GM19468 (cell line): ENCODE results near the gene SIRT6.
A peak's percentile ranks its signal among the peaks of the same experiment; 100 is the strongest.
"Not testable (repeated sequence)": the region's sequence is repeated elsewhere in the genome, so short reads cannot be mapped to it uniquely, and the experiment has no call there.

Experiments
- ATAC-seq: cut with Tn5 transposase; IDR thresholded peaks from one replicate; pipeline ENCODE4 v1.9.1; 2021; ENCODE audit warnings: mild to moderate bottlenecking, moderate library complexity, moderate number of reproducible peaks; ENCODE audit not compliant: unreplicated experiment; ENCODE audit errors: extremely low read depth

The SIRT6 gene

DNA sequence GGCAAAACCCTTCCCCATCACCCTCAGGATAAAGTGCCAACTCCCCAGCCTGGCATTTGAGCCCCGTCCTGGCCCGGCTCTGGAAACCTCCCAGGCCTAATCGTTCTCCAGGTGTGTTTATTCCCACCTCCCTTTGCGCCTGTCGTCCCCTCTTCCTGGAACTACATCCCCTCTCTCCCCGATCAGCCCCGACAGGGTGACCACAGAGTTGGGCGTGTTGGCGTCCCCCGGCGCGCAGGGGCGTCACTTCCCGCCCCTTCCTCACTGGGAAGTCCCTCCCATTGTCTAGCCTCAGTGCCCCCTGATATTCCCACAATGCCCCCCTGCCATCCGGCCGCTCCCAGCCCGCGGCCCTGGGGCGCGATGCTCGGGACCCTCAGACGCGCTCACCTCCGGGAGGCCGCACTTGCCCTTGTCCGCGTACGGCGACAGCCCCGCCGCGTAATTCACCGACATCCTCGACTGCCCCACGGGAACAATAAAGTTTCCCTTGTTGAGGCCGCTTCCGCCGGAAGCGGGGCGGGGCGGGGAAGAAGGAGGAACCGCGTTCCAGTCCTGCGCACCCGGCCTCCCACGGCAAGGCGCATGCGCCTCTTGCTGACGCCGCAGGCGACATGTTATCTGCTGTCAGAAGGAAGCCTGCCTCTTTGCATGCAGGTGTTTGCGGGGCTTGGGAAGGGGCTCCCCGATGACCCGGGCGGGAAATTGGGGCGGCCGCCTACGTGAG is at the start of gene SIRT6, which contains the start of gene ANKRD24:
Gene SIRT6 (minus strand): TSS at position 480 of the 727 bp plus-strand sequence. CDS start 24 bp downstream, at position 456.
Gene ANKRD24 (plus strand): TSS at position 606 of the 727 bp plus-strand sequence. CDS start 3,737 bp downstream, outside the sequence.
- peak; percentile 43 for ATAC-seq

DNA sequence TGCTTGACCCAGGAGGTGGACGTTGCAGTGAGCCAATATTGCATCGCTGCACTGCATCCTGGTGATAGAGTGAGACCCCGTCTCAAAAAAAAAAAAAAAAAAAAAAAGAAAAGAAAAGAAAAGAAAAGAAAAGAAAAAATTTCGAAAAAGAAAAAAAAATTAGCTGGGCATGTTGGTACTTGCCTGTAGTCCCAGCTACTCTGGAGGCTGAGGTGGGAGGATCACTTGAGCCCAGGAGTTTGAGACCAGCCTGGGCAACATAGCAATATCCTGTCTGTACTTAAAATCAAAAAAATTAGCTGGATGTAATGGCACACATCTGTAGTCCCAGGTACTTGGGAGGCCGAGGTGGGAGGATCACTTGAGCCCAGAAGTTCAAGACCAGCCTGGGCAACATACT is 49.8 kb upstream of the SIRT6 start:
- not testable (repeated sequence) for ATAC-seq

DNA sequence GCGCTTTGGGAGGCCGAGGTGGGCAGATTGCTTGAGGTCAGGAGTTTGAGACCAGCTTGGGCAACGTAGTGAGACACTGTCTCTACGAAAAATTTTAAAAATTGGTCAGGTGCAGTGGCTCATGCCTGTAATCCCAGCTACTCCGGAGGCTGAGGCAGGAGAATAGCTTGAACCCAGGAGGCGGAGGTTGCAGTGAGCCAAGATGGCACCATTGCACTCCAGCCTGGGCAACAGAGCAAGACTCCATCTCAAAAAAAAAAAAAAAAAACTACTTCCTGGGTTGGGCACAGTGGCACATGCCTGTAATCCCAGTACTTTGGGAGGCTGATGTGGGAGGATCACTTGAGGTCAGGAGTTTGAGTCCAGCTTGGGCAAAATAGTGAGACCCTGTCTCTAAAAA is 49.2 kb upstream of the SIRT6 start:
- not testable (repeated sequence) for ATAC-seq

DNA sequence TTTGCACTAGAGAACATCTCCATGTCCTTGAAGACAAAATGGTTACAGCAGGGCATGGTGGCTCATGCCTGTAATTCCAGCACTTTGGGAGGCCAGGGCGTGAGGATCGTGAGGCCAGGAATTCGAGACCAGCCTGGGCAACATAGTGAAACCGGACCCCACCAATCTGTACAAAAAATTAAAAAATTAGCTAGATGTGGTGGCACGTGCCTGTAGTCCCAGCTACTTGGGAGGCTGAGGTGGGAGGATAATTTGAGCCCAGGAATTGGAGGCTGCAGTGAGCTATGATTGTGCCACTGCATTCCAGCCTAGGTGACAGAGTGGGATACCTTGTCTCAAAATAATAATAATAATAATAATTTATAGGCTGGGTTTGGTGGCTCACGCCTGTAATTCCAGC is 47.9 kb upstream of the SIRT6 start:
- ATAC-seq, result not testable (repeated sequence)

DNA sequence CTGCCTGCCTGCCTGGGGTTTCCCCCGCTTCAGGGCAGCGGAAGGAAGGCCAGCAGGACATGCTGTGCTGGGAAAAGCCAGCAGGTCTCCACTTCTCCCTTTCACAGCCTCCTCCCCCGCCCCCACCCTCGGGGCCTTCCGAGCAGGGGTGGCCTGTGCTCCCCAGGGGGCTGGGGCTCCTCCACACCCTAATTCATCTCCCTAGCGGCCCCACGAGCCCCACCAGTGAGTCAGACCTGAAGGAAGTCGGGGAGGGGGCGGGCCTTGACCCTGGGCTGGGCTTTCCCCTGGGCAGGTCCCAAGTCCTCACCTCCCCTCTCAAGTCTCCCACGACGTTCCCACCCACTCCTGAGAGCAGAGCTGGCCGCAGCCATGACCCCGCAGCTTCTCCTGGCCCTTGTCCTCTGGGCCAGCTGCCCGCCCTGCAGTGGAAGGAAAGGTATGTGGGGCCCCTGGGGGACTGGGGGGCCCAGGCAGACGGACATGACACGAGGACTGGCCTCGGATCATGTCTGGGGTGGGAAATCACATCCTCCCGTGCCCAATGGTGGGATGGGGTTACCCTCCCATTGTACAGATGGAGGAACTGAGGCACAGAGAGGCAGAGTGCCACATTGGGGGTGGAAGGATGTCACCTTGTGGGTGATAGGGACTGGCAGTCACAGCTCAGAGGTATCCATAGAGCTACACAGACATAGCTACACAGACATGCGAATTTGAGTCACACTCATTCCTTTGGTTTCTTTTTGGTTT is 47.0 kb upstream of the SIRT6 start, which contains the start of gene EBI3:
Gene EBI3 (plus strand): TSS at position 345 of the 753 bp plus-strand sequence. CDS start 28 bp downstream, at position 373.
- ATAC-seq, result no peak

DNA sequence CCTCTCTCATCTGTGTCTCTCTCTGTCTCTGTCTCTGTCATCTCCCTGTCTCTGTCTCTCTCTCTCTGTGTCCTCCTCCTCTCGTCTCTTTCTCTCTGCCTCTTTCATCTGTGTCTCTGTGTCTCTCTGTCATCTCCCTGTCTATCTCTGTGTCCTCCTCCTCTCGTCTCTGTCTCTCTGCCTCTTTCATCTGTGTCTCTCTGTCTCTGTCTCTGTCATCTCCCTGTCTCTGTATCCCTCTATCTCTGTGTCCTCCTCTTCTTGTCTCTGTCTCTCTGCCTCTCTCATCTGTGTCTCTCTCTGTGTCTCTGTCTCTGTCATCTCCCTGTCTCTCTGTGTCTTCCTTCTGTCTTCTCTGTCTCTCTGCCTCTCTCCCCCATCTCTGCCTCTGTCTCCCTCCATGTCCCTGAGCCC is 46.4 kb upstream of the SIRT6 start:
- ATAC-seq, result no peak

DNA sequence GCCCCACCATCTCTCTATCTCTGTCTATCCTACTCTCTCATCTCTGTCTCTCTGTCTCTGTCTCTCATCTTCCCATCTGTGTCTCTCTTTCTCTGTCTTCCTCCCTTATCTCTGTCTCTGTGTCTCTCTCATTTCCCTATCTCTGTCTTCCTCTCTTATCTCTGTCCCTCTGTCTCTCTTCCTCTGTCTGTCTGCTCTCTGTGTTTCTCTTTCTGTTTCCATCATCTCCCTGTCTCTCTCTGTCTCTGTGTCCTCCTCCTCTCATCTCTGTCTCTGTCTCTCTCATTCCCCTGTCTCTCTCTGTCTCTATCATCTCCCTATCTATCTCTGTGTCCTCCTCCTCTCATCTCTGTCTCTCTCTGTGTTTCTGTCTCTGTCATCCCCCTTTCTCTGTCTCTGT is 45.4 kb upstream of the SIRT6 start:
- no peak for ATAC-seq

DNA sequence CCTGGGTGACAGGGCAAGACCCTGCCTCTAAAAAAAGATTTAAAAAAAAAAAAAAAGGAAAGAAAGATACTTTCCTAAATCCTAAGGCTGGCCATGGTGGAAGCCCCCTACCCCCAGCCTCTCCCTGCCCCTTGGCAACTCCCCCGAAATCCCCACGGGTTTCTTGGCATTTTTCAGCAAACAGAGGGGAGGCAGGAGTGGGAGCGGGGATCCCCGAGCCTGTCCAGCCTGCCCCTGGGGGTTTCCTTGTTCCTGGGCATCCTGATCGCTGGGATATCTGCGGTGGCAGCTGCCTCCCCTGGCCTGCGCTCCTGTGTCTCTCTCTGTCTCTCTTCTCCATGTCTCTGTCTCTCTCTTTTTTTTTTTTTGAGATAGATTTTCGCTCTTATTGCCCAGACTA is 43.5 kb upstream of the SIRT6 start:
- no peak for ATAC-seq

DNA sequence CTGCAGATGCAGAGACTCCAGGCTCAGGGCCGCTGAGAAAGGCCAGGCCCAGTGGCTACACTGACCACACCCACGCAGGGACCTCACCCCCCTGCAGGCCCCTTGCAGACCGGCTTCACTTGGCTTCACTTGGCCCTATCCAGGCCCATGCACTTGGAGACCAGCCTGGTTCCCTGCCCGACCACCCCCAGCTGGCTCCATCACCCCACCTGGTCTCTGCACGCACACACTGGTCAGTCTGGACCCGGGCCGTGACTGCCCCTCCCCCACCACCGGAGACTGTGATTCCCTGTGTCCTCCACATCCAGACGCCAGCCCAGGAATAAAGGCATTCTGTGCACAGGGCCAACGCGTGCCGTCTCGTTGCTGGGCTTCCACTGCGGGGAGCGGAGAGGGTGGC is 42.1 kb upstream of the SIRT6 start:
- ATAC-seq, result no peak

DNA sequence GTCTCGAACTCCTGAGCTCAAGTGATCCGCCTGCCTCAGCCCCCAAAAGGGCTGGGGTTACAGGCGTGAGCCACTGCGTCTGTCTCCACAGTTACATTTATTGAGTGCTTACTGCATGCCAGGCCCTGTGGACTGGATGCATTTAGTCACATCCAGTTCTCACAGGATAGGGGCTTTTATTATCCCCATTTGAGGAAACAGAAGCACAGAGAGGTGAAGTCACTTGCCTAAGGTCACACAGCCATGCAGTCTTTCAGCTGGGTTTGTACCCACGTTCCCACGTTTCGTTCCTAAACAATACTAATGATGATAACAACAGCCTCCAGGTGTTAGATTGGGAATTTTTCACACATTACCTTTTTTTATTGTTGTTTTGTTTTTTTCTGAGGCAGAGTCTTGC is 37.8 kb upstream of the SIRT6 start:
- ATAC-seq, result no peak

DNA sequence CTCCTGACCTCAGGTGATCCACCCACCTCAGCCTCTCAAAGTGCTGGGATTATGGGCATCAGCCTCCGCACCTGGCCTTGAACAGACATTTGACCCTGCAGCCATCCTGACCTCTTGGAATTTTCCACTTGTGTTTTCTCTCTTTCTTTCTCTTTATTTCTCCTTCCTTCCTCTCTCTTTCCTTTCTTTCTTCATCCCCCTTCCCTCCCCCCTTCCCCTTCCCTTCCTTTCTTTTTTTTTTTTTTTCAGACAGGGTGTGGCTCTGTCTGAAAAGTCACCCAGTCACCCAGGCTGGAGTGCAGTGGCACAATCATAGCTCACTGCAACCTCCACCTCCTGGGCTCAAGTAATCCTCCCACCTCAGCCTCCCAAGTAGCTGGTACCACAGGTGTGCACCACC is 36.2 kb upstream of the SIRT6 start:
- not testable (repeated sequence) for ATAC-seq

DNA sequence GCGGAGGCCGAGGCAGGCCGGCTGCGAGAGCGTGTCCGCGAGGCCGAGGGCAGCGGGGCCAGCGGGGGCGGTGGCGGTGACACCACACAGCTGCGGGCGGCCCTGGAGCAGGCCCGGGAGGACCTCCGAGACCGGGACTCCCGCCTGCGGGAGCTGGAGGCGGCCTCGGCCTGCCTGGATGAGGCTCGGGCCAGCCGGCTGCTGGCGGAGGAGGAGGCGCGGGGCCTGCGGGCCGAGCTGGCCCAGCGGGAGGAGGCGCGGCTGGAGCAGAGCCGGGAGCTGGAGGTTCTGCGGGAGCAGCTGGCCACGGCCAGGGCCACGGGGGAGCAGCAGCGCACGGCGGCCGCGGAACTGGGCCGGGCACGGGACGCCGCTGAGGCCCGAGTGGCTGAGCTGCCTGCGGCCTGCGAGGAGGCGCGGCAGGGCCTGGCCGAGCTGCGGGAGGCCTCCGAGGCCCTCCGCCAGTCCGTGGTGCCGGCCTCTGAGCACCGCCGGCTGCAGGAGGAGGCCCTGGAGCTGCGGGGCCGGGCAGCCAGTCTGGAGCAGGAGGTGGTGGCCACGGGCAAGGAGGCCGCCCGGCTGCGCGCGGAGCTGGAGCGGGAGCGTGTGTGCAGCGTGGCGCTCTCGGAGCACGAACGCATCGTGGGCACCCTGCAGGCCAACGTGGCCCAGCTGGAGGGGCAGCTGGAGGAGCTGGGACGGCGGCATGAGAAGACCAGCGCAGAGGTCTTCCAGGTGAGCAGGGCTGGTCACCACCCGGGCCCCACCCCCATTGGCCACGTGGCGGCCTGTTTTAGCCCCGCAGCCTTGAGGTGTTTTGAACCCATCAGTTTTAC is 35.3 kb upstream of the SIRT6 start:
- ATAC-seq, result no peak

DNA sequence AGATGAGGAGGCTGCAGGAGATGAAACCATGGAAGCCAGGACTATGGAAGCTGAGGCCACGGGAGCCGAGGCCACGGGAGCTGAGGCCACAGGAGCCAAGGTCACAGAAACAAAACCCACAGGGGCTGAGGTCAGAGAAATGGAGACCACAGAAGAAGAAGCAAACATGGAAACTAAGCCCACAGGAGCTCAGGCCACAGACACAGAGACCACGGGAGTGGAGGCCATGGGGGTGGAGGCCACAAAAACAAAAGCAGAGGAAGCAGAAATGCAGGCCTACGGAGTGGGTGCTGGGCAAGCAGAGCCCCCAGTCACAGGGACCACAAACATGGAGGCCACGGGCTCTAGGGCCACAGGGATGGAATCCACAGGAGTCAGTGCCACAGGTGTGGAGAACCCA is 34.5 kb upstream of the SIRT6 start:
- no peak for ATAC-seq

DNA sequence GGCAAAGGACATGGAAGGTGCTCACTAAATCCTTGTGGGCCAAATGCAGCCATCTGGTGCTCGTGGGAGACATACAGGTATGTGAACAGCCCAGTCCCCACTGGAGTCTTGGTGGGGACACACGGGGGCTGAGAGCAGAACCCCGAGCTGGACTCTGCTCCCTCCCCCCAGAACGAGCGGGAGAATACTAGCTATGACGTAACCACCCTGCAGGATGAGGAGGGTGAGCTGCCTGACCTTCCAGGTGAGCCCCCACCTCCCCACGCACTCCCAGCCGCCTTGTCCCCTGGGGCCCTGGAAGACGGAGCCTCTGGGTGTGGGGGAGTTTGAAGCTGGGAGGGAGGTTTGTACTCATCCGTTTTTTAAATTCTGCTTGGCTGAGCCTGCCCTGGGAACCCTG is 33.4 kb upstream of the SIRT6 start:
- ATAC-seq, result no peak

DNA sequence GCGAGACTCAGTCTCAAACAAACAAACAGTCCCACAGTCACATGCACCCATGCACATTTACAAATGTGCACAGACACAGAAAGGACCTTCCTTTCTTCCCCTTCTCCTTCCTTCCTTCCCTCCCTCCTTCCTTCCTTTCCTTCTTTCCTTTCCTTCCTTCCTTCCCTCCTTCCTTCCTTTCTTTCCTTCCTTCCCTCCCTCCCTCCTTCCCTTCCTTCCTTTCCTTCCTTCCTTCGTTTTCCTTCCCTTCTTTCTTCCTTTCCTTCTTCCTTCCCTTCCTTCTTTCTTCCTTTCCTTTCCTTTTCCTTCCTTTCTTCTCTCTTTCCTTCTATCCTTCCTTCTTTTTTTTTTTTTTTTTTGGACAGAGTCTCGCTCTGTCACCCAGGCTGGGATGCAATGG is 30.8 kb upstream of the SIRT6 start:
- ATAC-seq, result no peak

DNA sequence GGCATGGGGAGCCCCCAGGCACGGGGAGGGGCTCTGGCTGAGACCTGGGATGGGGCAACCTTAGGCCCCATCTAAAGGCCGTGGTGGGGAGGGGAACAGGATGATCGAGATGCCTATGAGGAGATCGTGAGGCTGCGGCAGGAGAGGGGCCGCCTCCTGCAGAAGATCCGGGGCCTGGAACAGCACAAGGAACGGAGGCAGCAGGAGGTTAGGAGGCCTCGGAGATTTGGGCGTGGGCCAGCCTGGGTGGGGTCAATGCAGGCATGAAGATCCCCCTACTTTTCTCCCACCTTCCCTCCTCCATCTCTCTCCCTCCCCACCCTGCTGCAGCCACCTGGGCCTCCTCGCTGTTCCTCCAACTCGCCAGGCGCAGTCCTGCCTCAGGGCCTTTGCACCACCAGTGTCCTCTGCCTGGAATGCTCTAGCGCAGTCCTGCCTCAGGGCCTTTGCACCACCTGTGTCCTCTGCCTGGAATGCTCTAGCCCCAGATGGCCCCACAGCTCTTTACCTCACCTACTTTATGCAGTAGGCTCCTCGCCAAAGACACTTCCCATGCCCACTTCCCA is 27.9 kb upstream of the SIRT6 start:
- ATAC-seq, result no peak

DNA sequence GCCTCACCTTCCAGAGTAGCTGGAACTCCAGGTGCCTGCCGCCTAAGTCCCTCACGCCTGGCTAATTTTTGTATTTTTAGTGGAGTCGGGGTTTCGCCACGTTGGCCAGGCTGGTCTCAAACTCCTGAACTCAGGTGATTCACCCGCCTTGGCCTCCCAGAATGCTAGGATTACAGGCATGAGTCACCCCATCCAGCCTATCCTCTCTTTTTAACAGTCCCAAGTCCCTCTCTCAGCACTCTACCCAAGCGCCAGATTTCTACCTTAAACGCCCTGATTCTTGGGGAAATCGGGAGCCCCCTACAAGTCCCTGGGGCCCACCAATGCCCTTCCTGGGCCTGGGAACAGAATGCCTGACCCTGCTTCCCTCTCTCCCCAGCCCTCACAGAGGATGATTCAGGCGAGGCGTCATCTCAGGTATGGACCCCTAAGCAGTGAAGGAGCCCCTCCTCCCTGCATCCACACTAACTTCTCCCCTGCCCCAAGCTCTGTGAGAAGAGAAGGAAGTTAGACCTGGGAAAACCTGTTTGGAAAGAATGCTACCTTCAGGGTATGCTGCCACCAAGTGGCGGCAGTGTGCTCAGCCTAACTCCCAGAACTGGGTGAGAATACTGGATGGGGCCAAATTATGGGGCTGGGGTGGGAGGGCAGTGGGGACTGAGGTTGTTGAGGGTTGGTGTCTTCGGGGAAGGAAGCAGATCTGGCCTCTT is 26.2 kb upstream of the SIRT6 start:
- no peak for ATAC-seq

DNA sequence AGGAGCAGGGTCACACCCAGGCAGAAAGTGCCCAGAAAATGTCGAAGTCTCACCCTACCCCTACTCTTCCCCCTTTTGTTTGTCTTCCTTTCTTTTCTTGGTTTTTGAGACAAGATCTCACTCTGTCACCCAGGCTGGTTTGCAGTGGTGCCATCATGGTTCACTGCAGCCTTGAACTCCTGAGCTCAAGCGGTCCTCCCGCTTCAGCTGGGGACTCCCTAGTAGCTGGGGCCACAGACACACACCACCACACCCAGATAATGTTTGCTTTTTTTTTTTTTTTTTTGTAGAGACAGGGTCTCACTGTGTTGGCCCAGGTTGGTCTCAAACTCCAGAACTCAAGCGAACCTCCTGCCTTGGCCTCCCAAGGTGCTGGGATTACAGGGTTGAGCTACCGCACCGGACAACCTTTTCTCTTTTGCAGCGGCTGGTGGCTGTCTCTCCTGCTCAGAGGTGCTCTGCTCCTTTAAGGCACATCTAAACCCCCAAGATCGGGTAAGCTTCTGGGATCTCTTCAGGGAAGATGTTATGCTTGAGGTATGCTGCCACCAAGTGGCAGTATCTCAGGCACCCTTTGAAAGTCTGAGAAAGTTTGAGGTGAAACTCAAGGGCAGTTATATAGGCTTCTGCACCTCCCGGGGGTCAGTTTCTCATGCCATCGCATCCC is 24.6 kb upstream of the SIRT6 start:
- no peak for ATAC-seq

DNA sequence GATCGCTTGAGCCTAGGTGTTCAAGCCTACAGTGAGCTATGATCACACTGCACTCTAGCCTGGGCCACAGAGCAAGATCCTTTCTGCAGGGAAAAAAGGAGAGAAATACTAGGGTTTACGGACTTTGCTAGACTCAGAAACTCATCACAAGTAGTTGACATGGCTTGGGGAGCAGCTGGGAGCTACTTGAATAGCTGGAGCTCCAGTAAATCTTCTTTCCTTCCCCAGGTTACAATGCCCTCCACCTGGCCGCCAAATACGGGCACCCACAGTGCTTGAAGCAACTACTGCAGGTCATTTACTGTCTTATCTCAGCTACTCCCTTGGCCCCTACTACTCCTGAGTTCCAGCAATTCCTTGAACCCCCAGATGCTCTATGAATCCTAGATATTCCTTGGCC is 19.4 kb upstream of the SIRT6 start:
- no peak for ATAC-seq
